Regular cardiac myocyte (primary cell): ENCODE measurements around the gene HSPB3. TPM values are rescaled to one million over a fixed set of nuclear protein-coding genes. Genes with fewer than 3 reads are reported as not detected.

Source experiments
- total RNA-seq: library from RNA; depleted of rRNA; stranded (reverse); fragments of >200 nt; gene quantifications from 2 replicates; pipeline ENCODE4 v1.2.3, GENCODE V29; 2014

HSPB3 gene
- total RNA-seq, result 0.56 TPM in 1 of 2 replicates, not detected in the other

GRCh38 chr5:54455413-54456157, at the start of gene HSPB3:
Gene HSPB3, plus strand, starts transcription at chr5:54455699. Its CDS starts 91 bp downstream, at chr5:54455790.

Other genes starting within 250 kb of the HSPB3 start
- gene ARL15, start 145.1 kb upstream of the HSPB3 start, total RNA-seq, result 19.0 and 26.2 TPM in 2 replicates
- 42.2 and 91.3 TPM in 2 replicates for gene SNX18, start 62.1 kb downstream of the HSPB3 start, total RNA-seq